Right lobe of liver (tissue), 4 donors: ENCODE results near the gene PCSK6.

Experiments used
- CTCF ChIP-seq, 4 donors: fragments of 200-600 bp in 3 of 4; fragments of 450-650 bp in 1 of 4; IDR thresholded peaks; one replicate each; pipeline versions ENCODE4 v1.5.1 to v1.8.0; 2016 to 2022; ENCODE audit warnings: antibody characterized with exemption in 4 of 4, mild to moderate bottlenecking in 2 of 4
- POLR2A ChIP-seq: fragments of 450-650 bp; IDR thresholded peaks from one replicate; pipeline ENCODE4 v1.6.1; 2017; ENCODE audit warnings: antibody characterized with exemption, mild to moderate bottlenecking
- donor health status: DM: no; HTN: no; CAD: no.
- donor health status: DM: no; HTN: no; CAD: no.
- donor health status: DM: no; HTN: yes; CAD: no.

DNA sequence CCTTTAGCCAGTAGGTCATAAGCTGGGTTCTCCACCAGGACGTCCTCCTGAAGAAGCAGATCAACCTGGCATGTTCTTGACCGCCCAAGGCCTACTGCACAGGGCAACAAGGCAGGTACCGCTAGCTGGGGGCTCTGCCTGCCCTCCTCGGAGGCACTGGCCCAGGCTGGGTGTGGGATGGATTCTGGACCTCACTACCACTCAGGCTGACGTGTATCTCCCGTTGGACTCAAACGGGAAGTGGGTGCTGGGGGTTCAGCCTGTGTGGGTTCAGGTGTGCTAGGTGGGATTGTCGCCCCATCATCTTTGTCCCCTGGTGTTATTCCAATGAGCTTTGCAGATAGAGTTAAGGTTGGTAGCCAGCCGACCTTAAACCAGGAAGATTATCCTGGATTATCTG is 99.4 kb downstream of the PCSK6 start:
- TF ChIP-seq CTCF (IDR thresholded peaks at IDR 0.05) = no peak
- TF ChIP-seq POLR2A = no peak
